GM12872 (cell line): ENCODE data around the gene CACNA2D3.

Experiments
- CTCF ChIP-seq: IDR thresholded peaks from 3 replicates; pipeline ENCODE4 v1.5.1; 2011; ENCODE audit warnings: low read depth, mild to moderate bottlenecking, low read length, moderate library complexity; ENCODE audit not compliant: insufficient read depth

CACNA2D3 gene

GRCh38 chr3:54892168-54892567 is 769.8 kb downstream of the CACNA2D3 start:
- TF ChIP-seq CTCF, result no peak

DNA sequence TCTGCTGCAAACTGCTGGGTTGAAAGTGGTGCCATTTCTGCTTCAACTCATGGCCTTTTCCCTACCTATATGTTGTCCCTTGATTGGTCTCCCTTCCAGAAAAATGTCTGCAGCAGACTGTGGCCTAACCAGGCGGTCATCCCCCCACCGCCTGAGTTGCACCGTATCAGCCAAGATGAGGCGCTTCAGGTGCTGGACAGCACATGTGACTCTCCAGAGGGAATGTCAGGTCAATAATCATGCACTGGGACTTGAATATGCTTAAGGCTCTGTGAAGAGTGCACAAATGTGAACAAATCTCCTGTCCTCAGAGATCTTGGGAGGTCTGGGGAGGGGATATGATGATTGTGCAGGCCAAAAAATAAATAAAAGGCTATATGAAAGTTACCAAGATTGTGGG is 773.3 kb downstream of the CACNA2D3 start:
- TF ChIP-seq CTCF, result no peak

GRCh38 chr3:54897028-54897711 is 774.8 kb downstream of the CACNA2D3 start:
- TF ChIP-seq CTCF, result no peak

DNA sequence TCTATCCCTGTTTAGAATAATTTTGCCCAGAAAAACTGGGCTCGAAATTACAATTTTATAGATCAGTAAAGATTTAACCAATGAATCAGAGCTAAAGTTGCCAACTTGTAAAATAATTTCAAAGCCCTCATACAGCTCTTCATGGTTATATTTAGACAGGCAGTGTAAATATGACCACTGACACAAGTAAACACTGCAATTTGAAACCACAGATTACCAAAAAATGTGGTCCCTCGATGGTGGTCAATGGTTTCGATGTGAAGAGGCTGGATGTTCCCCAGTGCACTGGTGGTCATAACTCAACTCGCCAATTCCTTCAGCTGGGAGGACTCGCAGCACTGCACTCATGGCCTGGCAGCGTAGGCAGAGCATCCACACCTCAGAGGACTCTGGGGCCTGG is 776.9 kb downstream of the CACNA2D3 start:
- no peak for TF ChIP-seq CTCF

DNA sequence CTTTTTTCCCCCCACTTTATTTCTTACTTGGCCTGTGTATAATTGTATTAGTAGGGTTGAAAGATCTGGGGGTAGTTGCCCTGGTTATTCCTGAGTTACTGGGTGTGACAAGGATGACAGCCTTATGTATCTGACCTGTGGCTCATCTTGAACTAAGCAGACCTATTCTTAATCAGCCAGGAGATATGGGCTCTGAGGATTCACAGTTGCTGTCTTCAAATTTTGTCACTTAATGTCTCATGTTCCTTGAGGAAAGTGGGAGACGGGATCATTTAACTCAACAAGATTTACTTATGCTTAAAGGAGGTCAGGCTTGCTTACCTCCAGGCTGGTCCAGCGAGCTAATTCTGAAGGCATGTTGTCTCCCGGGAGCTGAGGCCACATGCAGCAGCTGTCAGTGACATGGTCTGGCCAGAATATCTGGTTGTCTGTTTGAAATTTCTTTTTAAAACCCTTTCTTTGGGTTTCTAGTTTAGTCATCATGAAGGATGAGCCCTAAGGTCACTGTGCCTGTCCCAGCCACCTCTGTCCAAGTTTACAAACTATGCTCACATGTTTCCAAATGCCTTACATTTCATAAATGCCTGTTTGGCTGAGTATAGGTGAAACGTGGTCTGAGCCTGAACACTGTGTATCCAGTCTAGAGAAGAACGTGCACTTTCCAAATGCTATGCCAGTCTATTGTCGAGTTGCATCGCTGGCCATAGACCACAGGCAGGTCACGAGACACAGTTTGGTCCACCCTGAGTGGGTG is 778.7 kb downstream of the CACNA2D3 start:
- no peak for TF ChIP-seq CTCF

GRCh38 chr3:54901906-54902685 is 779.7 kb downstream of the CACNA2D3 start:
- no peak for TF ChIP-seq CTCF

GRCh38 chr3:54905261-54905888 is 783.0 kb downstream of the CACNA2D3 start:
- TF ChIP-seq CTCF, result no peak
